A549 (cell line): ENCODE results near the gene CACNA1E.

Experiments
- MYC ChIP-seq: IDR thresholded peaks from 2 replicates; pipeline ENCODE4 v1.6.1; 2012; ENCODE audit warnings: mild to moderate bottlenecking, inconsistent platforms, low read length, improper control_type of control experiment, borderline replicate concordance
- POLR2AphosphoS2 ChIP-seq: conservative IDR thresholded peaks from 2 replicates; pipeline ENCODE4 v1.6.1; 2012; ENCODE audit warnings: low read length, improper control_type of control experiment, inconsistent platforms
- SMC3 ChIP-seq: fragments of >200 bp; sonication (Bioruptor Twin); formaldehyde crosslinking; IDR thresholded peaks from 3 replicates; pipeline ENCODE4 v1.6.1; 2018; ENCODE audit warnings: inconsistent platforms
- USF2 ChIP-seq: fragments of 450-650 bp; IDR thresholded peaks from 2 replicates; pipeline ENCODE4 v1.6.1; 2014; ENCODE audit warnings: antibody characterized with exemption

DNA sequence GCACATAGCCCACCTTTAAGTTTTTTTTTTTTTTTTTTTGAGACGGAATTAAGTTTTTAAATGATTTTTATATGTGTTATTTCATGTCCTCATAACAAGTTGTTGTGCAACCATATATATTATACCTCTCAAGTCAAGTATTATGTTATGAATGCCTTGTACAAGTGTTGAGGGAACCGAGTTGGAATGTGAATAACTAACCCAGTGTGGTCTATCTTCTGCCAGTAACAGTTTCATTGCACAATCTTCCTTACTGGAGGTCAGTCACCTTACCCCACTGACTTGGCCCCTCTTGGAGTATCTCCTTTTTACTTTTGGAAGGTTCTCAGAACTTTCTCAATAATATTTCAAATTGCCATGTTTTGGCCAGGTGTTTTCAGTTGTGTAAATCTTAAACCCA lies 201.9 kb downstream of the CACNA1E start:
- TF ChIP-seq SMC3 (no peak), MYC (no peak), POLR2AphosphoS2 (no peak), USF2 (no peak)
